Measurements from ENCODE around the gene ULBP3.

DNA sequence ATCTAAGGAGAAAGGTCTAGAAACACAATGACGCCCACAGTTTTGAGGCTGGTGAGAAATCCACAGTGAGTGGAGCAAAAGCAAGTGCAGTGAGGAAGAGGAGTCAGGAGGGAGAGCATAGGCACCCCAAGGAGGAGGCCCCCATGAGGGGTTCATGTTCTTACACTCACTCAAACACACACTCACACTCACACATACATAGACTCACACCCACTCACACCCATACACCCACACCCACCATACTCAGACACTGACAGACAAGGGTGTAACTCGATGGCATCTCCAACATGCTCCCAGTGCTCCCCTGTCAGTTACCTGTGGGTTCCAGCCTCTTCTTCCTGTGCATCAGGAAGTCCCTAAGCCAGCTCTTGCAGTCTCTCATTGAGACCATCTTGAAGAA lies 3.8 kb downstream of the ULBP3 start:
- TF ChIP-seq POLR2A (IDR thresholded peaks at IDR 0.05; ENCODE audit: low read length) (no peak), GATA1 (IDR thresholded peaks at IDR 0.05; ENCODE audit: low read depth, low read length) (no peak)

All from erythroblast (primary cell).